ENCODE data around the gene ZNF362. TPM values are rescaled to one million over a fixed set of nuclear protein-coding genes. Genes with fewer than 3 reads are reported as not detected.
"Not testable (repeated sequence)": the region's sequence is repeated elsewhere in the genome, so short reads cannot be mapped to it uniquely, and the experiment has no call there.

ZNF362 gene
- total RNA-seq, 6 experiments from 2014 or later = 15.3 to 19.6 (median 17.0) TPM

- Mint-ChIP-seq H3K4me3 (no peak overlapping the region), H3K9me3 (no peaks in the 10 kb centered on the region), H3K4me1 (ENCODE audit: low read depth) (peaks cover 7% of the 10 kb centered on the region), H3K36me3 (ENCODE audit: low read depth) (no peaks in the 10 kb centered on the region), H3K27me3 (ENCODE audit: insufficient read depth) (peaks cover 3% of the 10 kb centered on the region), H3K27ac (no peak overlapping the region)
- no peak for TF ChIP-seq CTCF (IDR thresholded peaks at IDR 0.05)
- DNase-seq = no peak
These were observed 49.7 kb downstream of the ZNF362 start for GRCh38 chr1:33305816-33306652.

- H3K4me3 Mint-ChIP-seq = no peak overlapping the region
These were observed 50.6 kb downstream of the ZNF362 start for GRCh38 chr1:33306653-33307493.

GRCh38 chr1:33307494-33307864 lies 51.2 kb downstream of the ZNF362 start:
- no peak for TF ChIP-seq CTCF (IDR thresholded peaks at IDR 0.05)
- no peaks in the 10 kb centered on the region for H3K9me3 Mint-ChIP-seq
- H3K27ac Mint-ChIP-seq = no peak overlapping the region
- H3K27me3 Mint-ChIP-seq (ENCODE audit: insufficient read depth) = peaks cover 11% of the 10 kb centered on the region
- DNase-seq = no peak
- no peak overlapping the region for H3K4me3 Mint-ChIP-seq
- H3K4me1 Mint-ChIP-seq (ENCODE audit: low read depth) = no peaks in the 10 kb centered on the region
- no peaks in the 10 kb centered on the region for H3K36me3 Mint-ChIP-seq (ENCODE audit: low read depth)

More at GRCh38 chr1:33306653-33307493, 50.6 kb downstream of the ZNF362 start:
- peaks cover 9% of the 10 kb centered on the region for H3K27me3 Mint-ChIP-seq (ENCODE audit: insufficient read depth)
- H3K9me3 Mint-ChIP-seq = no peaks in the 10 kb centered on the region
- no peaks in the 10 kb centered on the region for H3K4me1 Mint-ChIP-seq (ENCODE audit: low read depth)
- H3K27ac Mint-ChIP-seq = no peak overlapping the region
- H3K36me3 Mint-ChIP-seq (ENCODE audit: low read depth) = no peaks in the 10 kb centered on the region
- TF ChIP-seq CTCF (IDR thresholded peaks at IDR 0.05) = no peak
- no peak for DNase-seq

GRCh38 chr1:33309351-33309750 lies 53.1 kb downstream of the ZNF362 start:
- not testable (repeated sequence) for H3K36me3 Mint-ChIP-seq (ENCODE audit: low read depth); DNase-seq; H3K4me3 Mint-ChIP-seq; H3K4me1 Mint-ChIP-seq (ENCODE audit: low read depth); H3K9me3 Mint-ChIP-seq; H3K27ac Mint-ChIP-seq
- peaks cover 14% of the 10 kb centered on the region for H3K27me3 Mint-ChIP-seq (ENCODE audit: insufficient read depth)

GRCh38 chr1:33310702-33311101 lies 54.4 kb downstream of the ZNF362 start:
- Mint-ChIP-seq H3K4me1 (ENCODE audit: low read depth) (peaks cover 4% of the 10 kb centered on the region), H3K27me3 (ENCODE audit: insufficient read depth) (peaks cover 14% of the 10 kb centered on the region), H3K9me3 (no peaks in the 10 kb centered on the region), H3K27ac (no peak overlapping the region), H3K4me3 (no peak overlapping the region), H3K36me3 (ENCODE audit: low read depth) (no peaks in the 10 kb centered on the region)
- TF ChIP-seq CTCF (IDR thresholded peaks at IDR 0.05) = no peak
- DNase-seq = no peak
